Measurements from ENCODE around the gene ZNF469.

Gene ZNF469

GRCh38 chr16:88391144-88391850 lies 8.5 kb downstream of the ZNF469 start:
- no peak for DNase-seq (ENCODE audit: low read depth in 2 of 2)

- DNase-seq (ENCODE audit: low read depth in 2 of 2), result no peak
Observed at GRCh38 chr16:88392111-88392510, 9.4 kb downstream of the ZNF469 start.

GRCh38 chr16:88392616-88393015 lies 9.9 kb downstream of the ZNF469 start:
- no peak for DNase-seq (ENCODE audit: low read depth in 2 of 2)

- DNase-seq (ENCODE audit: low read depth in 2 of 2), result no peak
Observed at GRCh38 chr16:88393034-88393433, 10.3 kb downstream of the ZNF469 start.

- DNase-seq (ENCODE audit: low read depth in 2 of 2), result no peak
Observed at GRCh38 chr16:88393571-88393970, 10.8 kb downstream of the ZNF469 start.

GRCh38 chr16:88394426-88394825 lies 11.7 kb downstream of the ZNF469 start:
- no peak for DNase-seq (ENCODE audit: low read depth in 2 of 2)

- no peak for DNase-seq (ENCODE audit: low read depth in 2 of 2)
Observed at GRCh38 chr16:88395669-88396584, 13.2 kb downstream of the ZNF469 start.

- DNase-seq (ENCODE audit: low read depth in 2 of 2), result no peak
Observed at GRCh38 chr16:88398170-88398873, 15.6 kb downstream of the ZNF469 start.

- no peak for DNase-seq (ENCODE audit: low read depth in 2 of 2)
Observed at GRCh38 chr16:88398874-88399178, 16.1 kb downstream of the ZNF469 start.

- no peak for DNase-seq (ENCODE audit: low read depth in 2 of 2)
Observed at GRCh38 chr16:88400186-88400585, 17.4 kb downstream of the ZNF469 start.

GRCh38 chr16:88401604-88402246 lies 19.0 kb downstream of the ZNF469 start:
- DNase-seq (ENCODE audit: low read depth in 2 of 2), result no peak

- DNase-seq (ENCODE audit: low read depth in 2 of 2), result no peak
Observed at GRCh38 chr16:88402551-88403240, 19.9 kb downstream of the ZNF469 start.

GRCh38 chr16:88403794-88404581 lies 21.2 kb downstream of the ZNF469 start:
- no peak for DNase-seq (ENCODE audit: low read depth in 2 of 2)

GRCh38 chr16:88404769-88405168 lies 22.0 kb downstream of the ZNF469 start:
- DNase-seq (ENCODE audit: low read depth in 2 of 2), result no peak

- no peak for DNase-seq (ENCODE audit: low read depth in 2 of 2)
Observed at GRCh38 chr16:88405216-88406060, 22.7 kb downstream of the ZNF469 start.

GRCh38 chr16:88406096-88407041 lies 23.6 kb downstream of the ZNF469 start:
- no peak for DNase-seq (ENCODE audit: low read depth in 2 of 2)

- DNase-seq (ENCODE audit: low read depth in 2 of 2), result no peak
Observed at GRCh38 chr16:88407042-88407420, 24.3 kb downstream of the ZNF469 start.

GRCh38 chr16:88407807-88408206 lies 25.0 kb downstream of the ZNF469 start:
- no peak for DNase-seq (ENCODE audit: low read depth in 2 of 2)

Data from stimulated activated CD8-positive, alpha-beta memory T cell treated with anti-CD3 and anti-CD28 coated beads, Interleukin-2, amount 100 ng/mL, for 48 hours (primary cell).